ENCODE data around the gene ARHGAP15. TPM values are rescaled to one million over a fixed set of nuclear protein-coding genes. Genes with fewer than 3 reads are reported as not detected.

The ARHGAP15 gene
- total RNA-seq, 1 donor from 2014 or later = not detected

DNA sequence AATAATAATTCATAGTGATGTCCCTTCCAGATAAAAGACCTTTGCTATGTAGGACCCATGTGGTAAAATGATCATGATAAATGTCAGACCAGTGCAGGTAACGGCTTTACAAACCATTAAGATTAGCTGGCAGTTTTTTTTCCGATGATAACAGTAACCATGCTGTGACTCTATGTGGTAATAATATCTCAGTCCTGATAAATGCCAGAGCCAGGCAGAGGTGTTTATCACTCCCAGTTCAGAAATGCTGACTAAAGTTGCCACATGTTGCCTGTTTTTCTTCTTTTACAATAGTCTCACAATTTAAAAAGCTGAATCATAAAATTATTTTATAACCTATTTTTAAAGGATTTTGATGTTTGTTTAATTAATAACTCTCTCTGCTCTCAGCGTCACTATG lies 565.1 kb downstream of the ARHGAP15 start:
- TF ChIP-seq, protein P1, sequence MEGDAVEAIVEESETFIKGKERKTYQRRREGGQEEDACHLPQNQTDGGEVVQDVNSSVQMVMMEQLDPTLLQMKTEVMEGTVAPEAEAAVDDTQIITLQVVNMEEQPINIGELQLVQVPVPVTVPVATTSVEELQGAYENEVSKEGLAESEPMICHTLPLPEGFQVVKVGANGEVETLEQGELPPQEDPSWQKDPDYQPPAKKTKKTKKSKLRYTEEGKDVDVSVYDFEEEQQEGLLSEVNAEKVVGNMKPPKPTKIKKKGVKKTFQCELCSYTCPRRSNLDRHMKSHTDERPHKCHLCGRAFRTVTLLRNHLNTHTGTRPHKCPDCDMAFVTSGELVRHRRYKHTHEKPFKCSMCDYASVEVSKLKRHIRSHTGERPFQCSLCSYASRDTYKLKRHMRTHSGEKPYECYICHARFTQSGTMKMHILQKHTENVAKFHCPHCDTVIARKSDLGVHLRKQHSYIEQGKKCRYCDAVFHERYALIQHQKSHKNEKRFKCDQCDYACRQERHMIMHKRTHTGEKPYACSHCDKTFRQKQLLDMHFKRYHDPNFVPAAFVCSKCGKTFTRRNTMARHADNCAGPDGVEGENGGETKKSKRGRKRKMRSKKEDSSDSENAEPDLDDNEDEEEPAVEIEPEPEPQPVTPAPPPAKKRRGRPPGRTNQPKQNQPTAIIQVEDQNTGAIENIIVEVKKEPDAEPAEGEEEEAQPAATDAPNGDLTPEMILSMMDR (IDR thresholded peaks at IDR 0.05; ENCODE audit: partially characterized antibody, unreplicated experiment) = no peak
- Mint-ChIP-seq H3K36me3 (ENCODE audit: unreplicated experiment) (no peaks in the 10 kb centered on the region), H3K4me1 (ENCODE audit: low read depth, unreplicated experiment) (peaks cover 24% of the 10 kb centered on the region), H3K4me3 (ENCODE audit: unreplicated experiment) (no peak overlapping the region), H3K9me3 (ENCODE audit: unreplicated experiment) (no peaks in the 10 kb centered on the region), H3K27me3 (ENCODE audit: unreplicated experiment) (no peaks in the 10 kb centered on the region), H3K27ac (ENCODE audit: unreplicated experiment) (no peak overlapping the region)
- DNase-seq = no peak

DNA sequence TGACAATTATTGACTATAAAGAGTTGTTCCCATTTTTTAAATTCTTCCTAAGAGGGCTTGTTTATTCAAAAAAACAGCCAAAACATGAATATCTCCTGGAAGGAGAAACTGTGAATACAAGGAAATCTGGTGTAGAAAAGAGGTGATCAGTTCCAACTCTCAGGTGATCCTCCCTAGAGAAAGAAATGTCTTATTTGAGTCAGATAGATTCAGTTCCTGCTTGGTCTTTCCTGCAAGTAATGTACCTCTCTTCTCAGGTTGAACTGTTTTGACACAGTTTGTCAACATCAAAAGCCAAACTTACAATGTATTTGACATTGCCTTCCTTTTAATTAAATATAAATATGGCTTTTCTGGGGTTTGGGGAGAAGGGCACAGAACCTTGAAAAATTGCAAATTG lies 567.4 kb downstream of the ARHGAP15 start:
- TF ChIP-seq, protein P1 (IDR thresholded peaks at IDR 0.05; ENCODE audit: partially characterized antibody, unreplicated experiment) = no peak
- no peak for DNase-seq
- no peak overlapping the region for H3K4me3 Mint-ChIP-seq (ENCODE audit: unreplicated experiment)
- peaks cover 10% of the 10 kb centered on the region for H3K4me1 Mint-ChIP-seq (ENCODE audit: low read depth, unreplicated experiment)
- H3K27me3 Mint-ChIP-seq (ENCODE audit: unreplicated experiment) = no peaks in the 10 kb centered on the region
- H3K9me3 Mint-ChIP-seq (ENCODE audit: unreplicated experiment) = no peaks in the 10 kb centered on the region
- H3K36me3 Mint-ChIP-seq (ENCODE audit: unreplicated experiment) = no peaks in the 10 kb centered on the region
- no peak overlapping the region for H3K27ac Mint-ChIP-seq (ENCODE audit: unreplicated experiment)

DNA sequence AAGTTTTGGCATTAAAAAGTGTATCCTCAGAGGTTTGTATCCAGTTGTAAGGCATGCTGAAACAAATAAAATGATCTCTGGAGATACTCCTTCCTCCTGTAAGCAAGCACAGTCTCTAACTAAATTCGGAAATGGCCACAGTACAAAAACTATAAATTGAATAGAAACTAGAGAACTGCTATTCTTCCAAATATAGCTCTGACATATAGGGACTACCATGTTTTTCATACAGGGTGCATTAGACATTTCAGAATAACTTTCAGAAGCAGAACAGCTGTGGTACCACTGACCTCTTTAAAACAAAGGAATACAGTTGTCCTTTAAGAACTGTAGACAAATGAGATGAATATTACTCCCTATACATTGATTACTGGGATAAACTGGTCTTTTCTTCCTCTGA lies 568.5 kb downstream of the ARHGAP15 start:
- H3K4me3 Mint-ChIP-seq (ENCODE audit: unreplicated experiment) = no peak overlapping the region
- no peaks in the 10 kb centered on the region for H3K9me3 Mint-ChIP-seq (ENCODE audit: unreplicated experiment)
- no peaks in the 10 kb centered on the region for H3K27me3 Mint-ChIP-seq (ENCODE audit: unreplicated experiment)
- DNase-seq = no peak
- H3K36me3 Mint-ChIP-seq (ENCODE audit: unreplicated experiment) = no peaks in the 10 kb centered on the region
- no peak overlapping the region for H3K27ac Mint-ChIP-seq (ENCODE audit: unreplicated experiment)
- H3K4me1 Mint-ChIP-seq (ENCODE audit: low read depth, unreplicated experiment) = peaks cover 3% of the 10 kb centered on the region
- TF ChIP-seq, protein P1 (IDR thresholded peaks at IDR 0.05; ENCODE audit: partially characterized antibody, unreplicated experiment) = no peak

DNA sequence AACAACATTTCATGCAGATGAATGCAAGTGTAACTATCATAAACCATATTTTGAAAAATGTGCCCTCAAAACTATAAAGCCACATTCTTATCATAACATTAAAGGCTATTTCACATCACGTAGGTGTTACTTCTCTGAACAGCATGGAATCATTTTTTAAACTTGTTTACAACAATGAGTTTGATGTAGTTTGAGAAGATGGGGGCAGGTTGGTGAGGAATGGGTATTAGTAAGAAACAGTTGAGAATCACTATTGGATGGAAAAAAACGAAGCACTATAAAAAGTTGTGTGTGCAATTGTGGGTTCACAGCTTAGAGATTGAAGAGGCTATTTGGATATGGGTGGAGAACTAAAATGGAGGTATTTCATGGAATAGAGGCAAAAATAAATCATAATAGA lies 569.1 kb downstream of the ARHGAP15 start:
- H3K4me1 Mint-ChIP-seq (ENCODE audit: low read depth, unreplicated experiment) = no peaks in the 10 kb centered on the region
- no peaks in the 10 kb centered on the region for H3K27me3 Mint-ChIP-seq (ENCODE audit: unreplicated experiment)
- H3K9me3 Mint-ChIP-seq (ENCODE audit: unreplicated experiment) = no peaks in the 10 kb centered on the region
- H3K4me3 Mint-ChIP-seq (ENCODE audit: unreplicated experiment) = no peak overlapping the region
- TF ChIP-seq, protein P1 (IDR thresholded peaks at IDR 0.05; ENCODE audit: partially characterized antibody, unreplicated experiment) = no peak
- H3K27ac Mint-ChIP-seq (ENCODE audit: unreplicated experiment) = no peak overlapping the region
- DNase-seq = no peak
- H3K36me3 Mint-ChIP-seq (ENCODE audit: unreplicated experiment) = no peaks in the 10 kb centered on the region

DNA sequence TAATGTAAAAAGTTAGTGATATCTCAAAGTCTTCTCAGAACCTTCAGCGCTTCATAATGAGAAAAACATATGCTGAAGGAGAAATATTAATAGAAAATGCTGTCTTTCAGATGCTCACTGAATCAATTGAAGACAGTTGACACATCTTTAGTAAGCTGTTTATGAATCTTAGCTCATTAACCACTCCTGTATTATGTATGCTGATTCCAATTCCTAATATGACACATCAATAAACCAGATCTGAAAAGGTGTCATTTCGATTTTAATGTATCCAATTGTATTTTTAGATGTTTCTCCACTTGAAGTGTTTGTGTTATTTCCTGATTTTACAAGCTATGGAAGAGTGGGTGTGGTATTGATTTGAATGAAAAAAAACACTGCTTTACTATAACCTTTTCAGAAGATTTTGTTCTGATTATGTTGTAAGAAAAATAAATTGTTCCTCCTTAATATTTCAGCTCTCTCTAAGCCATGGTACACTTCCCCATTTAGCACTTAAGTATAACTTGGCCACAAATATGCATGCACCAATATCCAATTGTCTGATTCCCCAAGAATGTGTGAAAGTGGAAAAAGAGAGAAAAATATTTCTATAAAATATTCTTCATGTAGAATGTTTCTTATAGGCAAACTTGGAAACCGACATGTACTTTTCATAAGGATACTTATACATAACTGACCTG lies 569.8 kb downstream of the ARHGAP15 start:
- no peaks in the 10 kb centered on the region for H3K27me3 Mint-ChIP-seq (ENCODE audit: unreplicated experiment)
- TF ChIP-seq, protein P1 (IDR thresholded peaks at IDR 0.05; ENCODE audit: partially characterized antibody, unreplicated experiment) = no peak
- H3K36me3 Mint-ChIP-seq (ENCODE audit: unreplicated experiment) = no peaks in the 10 kb centered on the region
- H3K4me3 Mint-ChIP-seq (ENCODE audit: unreplicated experiment) = no peak overlapping the region
- no peak overlapping the region for H3K27ac Mint-ChIP-seq (ENCODE audit: unreplicated experiment)
- no peaks in the 10 kb centered on the region for H3K4me1 Mint-ChIP-seq (ENCODE audit: low read depth, unreplicated experiment)
- H3K9me3 Mint-ChIP-seq (ENCODE audit: unreplicated experiment) = no peaks in the 10 kb centered on the region
- no peak for DNase-seq

Measured in glutamatergic neuron (in vitro differentiated cells).